IgD-negative memory B cell (primary cell): ENCODE data around the gene UBXN2A. TPM values are rescaled to one million over a fixed set of nuclear protein-coding genes. Genes with fewer than 3 reads are reported as not detected.
"Not testable (repeated sequence)": the region's sequence is repeated elsewhere in the genome, so short reads cannot be mapped to it uniquely, and the experiment has no call there.

ENCODE experiments used
- H3K27ac Mint-ChIP-seq, 3 donors: one replicate each; pipeline ENCODE4 v1.8.0; 2020 to 2022; ENCODE audit warnings: mild to moderate bottlenecking in 3 of 3, mixed read lengths in 3 of 3, moderate library complexity in 1 of 3
- H3K27me3 Mint-ChIP-seq: one replicate; pipeline ENCODE4 v1.8.0; 2021; ENCODE audit warnings: mixed read lengths
- H3K36me3 Mint-ChIP-seq: one replicate; pipeline ENCODE4 v1.8.0; 2020; ENCODE audit warnings: mild to moderate bottlenecking, mixed read lengths
- H3K4me1 Mint-ChIP-seq, 3 donors: one replicate each; pipeline ENCODE4 v1.8.0; 2020 to 2022; ENCODE audit warnings: mixed read lengths in 3 of 3, mild to moderate bottlenecking in 1 of 3
- H3K4me3 Mint-ChIP-seq, 4 donors: one replicate each; pipeline ENCODE4 v1.8.0; 2020 to 2022; ENCODE audit warnings: mild to moderate bottlenecking in 4 of 4, mixed read lengths in 4 of 4, moderate library complexity in 3 of 4
- H3K9me3 Mint-ChIP-seq, 3 donors: one replicate each; pipeline ENCODE4 v1.8.0; 2020 to 2021; ENCODE audit warnings: mixed read lengths in 3 of 3, mild to moderate bottlenecking in 1 of 3
- polyA plus RNA-seq: library from polyadenylated mRNA; unstranded; fragments of 300-500 nt; fragmentation: Illumina TruSeq; gene quantifications from one replicate; pipeline ENCODE4 v1.2.3, GENCODE V29; 2021

Gene UBXN2A
- polyA plus RNA-seq, 1 donor from 2014 or later, result 16.6 TPM

DNA sequence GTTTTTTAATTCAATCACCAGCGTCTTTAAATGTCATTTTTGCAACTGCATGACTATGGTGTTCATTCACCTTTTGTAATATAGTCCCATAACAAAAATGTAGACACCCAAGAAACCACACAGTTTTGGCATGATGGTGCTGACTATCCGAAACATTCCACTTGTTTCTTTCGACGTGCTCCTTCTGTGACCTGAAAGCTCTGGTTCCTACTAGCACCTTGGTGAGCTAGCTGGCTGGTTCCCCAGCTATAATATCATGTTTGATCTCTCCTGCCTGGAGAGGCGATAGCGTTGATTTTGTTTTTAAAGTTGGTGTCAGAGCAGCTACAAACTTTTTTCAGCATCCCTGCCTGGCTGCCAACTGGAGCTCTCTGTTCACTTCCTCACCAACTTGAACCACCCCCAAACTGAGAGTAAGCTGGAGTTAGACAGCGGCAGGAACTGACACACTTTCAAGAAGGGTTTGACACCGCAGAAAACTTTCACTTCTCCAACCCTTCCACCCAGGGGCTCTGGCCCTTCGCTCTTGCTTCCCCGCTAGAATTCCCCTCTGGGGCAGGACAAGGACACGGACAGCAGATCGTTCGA is 14.5 kb upstream of the UBXN2A start:
- Mint-ChIP-seq H3K27me3 (no peaks in the 10 kb centered on the region), H3K4me3 (peak overlapping the region; percentile 97 to 99 (median 98)), H3K9me3 (no peaks in the 10 kb centered on the region), H3K4me1 (peaks cover 38 to 53% (median 39%) of the 10 kb centered on the region in 3 donors), H3K27ac (peak overlapping the region; percentile 97 to 100 (median 97)), H3K36me3 (peaks cover 2% of the 10 kb centered on the region)

DNA sequence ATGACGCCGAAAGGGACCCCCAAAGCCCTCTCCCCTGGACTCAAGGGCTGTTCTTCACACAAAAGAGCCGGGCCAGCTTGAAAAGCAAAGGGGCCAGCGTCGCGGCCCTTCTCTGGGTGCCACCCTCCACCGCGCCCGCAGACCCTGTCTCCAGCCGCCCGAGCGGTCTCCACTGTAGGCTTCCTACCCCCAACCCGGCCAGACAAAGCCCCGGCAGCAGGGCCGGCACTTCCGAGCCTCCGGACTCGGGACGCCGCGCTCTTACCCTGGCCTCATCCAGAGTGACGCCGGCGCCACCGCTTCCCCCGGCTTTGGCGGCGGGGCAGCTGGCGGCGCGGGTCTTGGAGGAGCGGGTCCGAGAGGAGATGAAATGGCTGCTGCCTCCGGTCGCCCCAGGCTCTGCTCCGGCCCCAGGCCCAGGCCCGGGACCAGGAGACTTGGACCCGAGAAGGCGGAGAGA is 13.9 kb upstream of the UBXN2A start:
- H3K4me3 Mint-ChIP-seq, result peak overlapping the region; percentile 97 to 99 (median 98)
- H3K27me3 Mint-ChIP-seq, result no peaks in the 10 kb centered on the region
- H3K4me1 Mint-ChIP-seq, result peaks cover 38 to 52% (median 39%) of the 10 kb centered on the region in 3 donors
- no peaks in the 10 kb centered on the region for H3K9me3 Mint-ChIP-seq
- peaks cover 4% of the 10 kb centered on the region for H3K36me3 Mint-ChIP-seq
- H3K27ac Mint-ChIP-seq, result peak overlapping the region; percentile 97 to 100 (median 97)

DNA sequence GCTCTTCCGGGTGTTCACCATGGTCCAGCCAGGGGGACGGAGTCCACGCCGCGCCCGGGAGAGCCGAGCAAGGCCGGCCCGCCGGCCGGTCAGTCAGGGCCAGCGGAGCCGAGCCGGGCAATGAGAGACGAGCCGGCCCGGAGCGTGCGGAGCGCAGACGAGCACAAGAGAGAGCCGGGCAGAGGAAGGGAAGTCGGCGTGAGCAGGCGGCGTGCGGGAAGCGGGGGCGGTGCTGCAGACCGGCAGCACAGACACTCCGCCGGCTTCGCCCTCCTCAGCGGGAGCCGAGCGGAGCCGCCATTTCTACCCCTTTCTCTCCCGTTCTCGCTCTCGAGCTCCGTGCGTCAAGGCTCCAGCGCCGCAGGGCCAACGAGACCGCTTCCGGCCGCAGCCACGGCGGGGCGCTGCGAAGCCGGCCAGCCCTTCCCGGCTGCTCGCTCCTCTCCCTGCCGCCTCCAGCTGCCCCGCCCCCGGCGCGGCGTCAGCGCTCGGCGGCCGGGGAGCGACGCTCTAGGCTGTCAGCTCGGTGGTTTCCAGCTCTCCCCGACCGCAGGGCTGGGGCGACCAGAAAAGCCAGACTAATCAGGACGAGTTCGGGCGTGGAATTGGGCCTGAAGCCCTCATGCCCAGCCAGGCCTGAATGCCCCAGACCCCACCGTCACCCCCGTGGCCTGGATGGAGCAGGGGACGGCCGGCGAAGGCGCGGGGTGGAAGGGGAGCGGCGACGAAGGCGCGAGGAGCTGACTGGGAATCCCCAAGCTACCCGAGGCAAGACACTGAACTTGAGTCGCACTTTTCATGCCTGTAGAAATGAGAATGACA is 13.3 kb upstream of the UBXN2A start, which contains the start of gene ATAD2B:
Gene ATAD2B, minus strand, starts transcription at position 374 of the 822 bp plus-strand sequence. Its CDS starts 353 bp downstream, at position 21.
- Mint-ChIP-seq H3K4me1 (peaks cover 38 to 46% (median 39%) of the 10 kb centered on the region in 3 donors), H3K4me3 (peak within 1 kb of the TSS; percentile 97 to 99 (median 98)), H3K36me3 (peaks cover 5% of the 10 kb centered on the region), H3K9me3 (no peaks in the 10 kb centered on the region), H3K27ac (peak within 1 kb of the TSS; percentile 97 to 100 (median 97)), H3K27me3 (no peaks in the 10 kb centered on the region)

DNA sequence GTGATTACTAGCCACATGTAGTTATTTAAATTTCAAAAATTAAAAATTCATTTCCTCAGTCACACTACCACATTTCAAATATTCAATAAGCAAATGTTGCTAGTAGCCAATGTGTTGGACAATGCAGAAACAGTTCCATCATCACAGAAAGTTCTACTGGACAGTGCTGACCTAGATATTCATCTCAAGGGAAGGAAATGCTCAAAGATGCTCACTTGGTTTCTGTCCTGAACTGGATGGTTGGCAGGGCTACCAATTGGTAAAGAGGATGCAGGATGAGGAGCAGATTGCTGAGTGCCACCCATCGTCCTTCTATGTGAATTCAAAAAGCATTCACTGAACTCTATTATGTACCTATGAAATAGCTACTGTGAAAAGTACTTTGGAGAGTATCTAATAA is 6.0 kb upstream of the UBXN2A start:
- Mint-ChIP-seq H3K27me3 (peaks cover 2% of the 10 kb centered on the region), H3K4me3 (peak overlapping the region in 1 of 4 donors; percentile 45), H3K27ac (no peak overlapping the region), H3K9me3 (no peaks in the 10 kb centered on the region), H3K4me1 (peaks cover 3 to 7% (median 5%) of the 10 kb centered on the region in 3 donors), H3K36me3 (peaks cover 3% of the 10 kb centered on the region)

DNA sequence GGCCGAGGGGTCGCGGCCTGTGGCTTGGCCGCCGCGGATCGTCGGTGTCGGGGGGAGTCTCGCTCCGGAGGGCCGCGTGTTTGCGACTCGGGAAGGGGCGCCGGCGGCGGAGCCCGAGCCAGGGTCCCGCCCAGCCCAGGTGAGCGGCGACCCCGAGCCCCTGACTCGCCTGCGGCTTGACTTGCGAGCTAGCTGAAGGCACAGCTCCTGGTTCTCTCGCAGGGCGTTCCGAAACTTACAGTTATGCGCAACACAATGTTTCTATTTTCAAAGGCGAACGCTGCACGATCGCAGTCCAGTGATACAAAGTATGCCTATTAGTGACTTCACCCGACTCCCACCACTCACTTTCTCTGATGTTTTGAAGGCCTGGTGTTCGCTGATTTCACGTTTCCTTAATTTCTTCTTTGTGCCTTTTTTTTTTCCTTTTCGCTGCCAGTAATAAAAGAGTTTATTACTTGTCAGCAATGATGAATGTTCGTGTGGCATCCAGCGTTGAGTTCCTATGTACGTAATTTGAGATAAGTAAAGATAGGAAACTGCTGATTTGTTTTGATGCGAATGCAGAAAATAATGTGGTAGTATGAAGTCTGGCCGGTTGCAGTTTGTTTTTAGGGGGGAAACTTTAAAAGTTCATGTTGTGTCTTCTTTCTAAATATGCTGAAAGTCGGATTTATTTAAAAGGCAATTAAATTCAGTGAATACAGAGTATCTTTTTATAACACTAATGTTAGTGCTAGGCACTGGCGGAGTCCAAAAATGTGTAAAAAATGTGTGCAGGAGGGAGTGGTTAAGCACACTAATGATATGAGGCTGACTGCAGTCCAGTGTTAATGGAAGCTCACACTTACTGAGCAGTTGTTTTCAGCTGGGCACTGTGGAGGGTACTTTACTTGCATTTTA is 706 bp downstream of the UBXN2A start:
- peaks cover 4% of the 10 kb centered on the region for H3K36me3 Mint-ChIP-seq
- peak overlapping the region; percentile 14 to 72 (median 60) for H3K27ac Mint-ChIP-seq
- peaks cover 5% of the 10 kb centered on the region for H3K27me3 Mint-ChIP-seq
- peak overlapping the region; percentile 88 to 93 (median 90) for H3K4me3 Mint-ChIP-seq
- H3K9me3 Mint-ChIP-seq, result no peaks in the 10 kb centered on the region
- H3K4me1 Mint-ChIP-seq, result peaks cover 18 to 21% (median 19%) of the 10 kb centered on the region in 3 donors

DNA sequence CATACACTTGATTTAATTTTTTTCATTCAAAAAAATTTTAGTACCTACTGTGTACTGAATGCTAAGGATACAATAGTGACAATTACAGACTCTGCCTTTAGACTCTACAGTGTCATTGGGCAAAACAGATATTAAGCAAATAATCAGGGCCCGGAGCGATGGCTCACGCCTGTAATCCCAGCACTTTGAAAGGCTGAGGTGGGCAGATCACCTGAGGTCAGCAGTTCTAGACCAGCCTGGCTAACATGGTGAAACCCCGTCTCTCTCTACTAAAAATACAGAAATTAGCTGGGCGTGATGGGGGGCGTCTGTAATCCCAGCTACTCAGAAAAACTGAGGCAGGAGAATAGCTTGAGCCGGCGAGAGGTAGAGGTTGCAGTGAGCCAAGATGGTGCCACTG is 1.4 kb downstream of the UBXN2A start:
- peaks cover 17 to 21% (median 18%) of the 10 kb centered on the region in 3 donors for H3K4me1 Mint-ChIP-seq
- peaks cover 5% of the 10 kb centered on the region for H3K27me3 Mint-ChIP-seq
- H3K36me3 Mint-ChIP-seq, result peaks cover 4% of the 10 kb centered on the region
- H3K27ac Mint-ChIP-seq, result no peak overlapping the region
- no peaks in the 10 kb centered on the region for H3K9me3 Mint-ChIP-seq
- H3K4me3 Mint-ChIP-seq, result peak overlapping the region in 3 of 4 donors; percentile 38 to 90 (median 46)

DNA sequence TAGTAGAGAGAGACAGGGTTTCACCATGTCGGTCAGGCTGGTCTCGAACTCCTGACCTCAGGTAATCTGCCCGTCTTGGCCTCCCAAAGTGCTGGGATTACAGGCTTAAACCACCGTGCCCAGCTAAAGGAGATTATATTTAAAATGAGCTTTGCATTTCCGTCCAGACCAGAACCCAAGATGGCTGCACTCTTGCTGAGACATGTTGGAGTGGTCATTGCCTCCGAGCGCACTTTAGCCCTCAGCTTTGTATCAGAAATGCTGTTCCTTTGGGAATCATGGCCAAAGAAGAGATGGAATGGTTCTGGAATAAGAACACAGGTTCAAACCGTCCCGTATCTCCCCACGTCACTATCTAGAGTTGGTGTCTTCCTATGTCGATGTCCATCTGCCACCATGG is 3.4 kb downstream of the UBXN2A start:
- H3K4me1 Mint-ChIP-seq, result peaks cover 18 to 26% (median 21%) of the 10 kb centered on the region in 3 donors
- peaks cover 5% of the 10 kb centered on the region for H3K27me3 Mint-ChIP-seq
- peaks cover 4% of the 10 kb centered on the region for H3K36me3 Mint-ChIP-seq
- H3K4me3 Mint-ChIP-seq, result peak overlapping the region in 1 of 4 donors; percentile 83
- H3K27ac Mint-ChIP-seq, result no peak overlapping the region
- no peaks in the 10 kb centered on the region for H3K9me3 Mint-ChIP-seq

DNA sequence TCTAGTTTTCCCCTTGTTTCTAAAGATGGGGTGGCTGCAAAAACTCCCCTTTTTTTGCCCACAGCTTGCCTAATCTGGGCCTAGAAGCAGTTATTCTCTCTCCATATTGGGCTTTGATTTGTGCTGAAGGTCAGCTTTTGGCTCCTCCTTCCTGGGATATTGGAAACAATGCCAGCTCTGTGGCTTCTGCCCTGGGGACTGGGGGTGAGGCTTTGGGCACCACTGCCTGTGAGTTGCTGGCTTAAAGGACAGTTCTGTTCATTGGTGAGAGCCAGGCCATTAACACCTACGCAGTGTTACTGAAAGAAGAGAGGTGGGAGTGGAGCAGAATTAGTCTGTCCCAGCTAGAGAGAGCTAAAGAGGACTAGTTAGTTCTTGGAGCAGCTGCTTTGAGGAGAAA is 4.3 kb downstream of the UBXN2A start:
- Mint-ChIP-seq H3K9me3 (no peaks in the 10 kb centered on the region), H3K27ac (peak overlapping the region in 2 of 3 donors; percentile 3 to 26), H3K27me3 (no peaks in the 10 kb centered on the region), H3K36me3 (peaks cover 4% of the 10 kb centered on the region), H3K4me3 (peak overlapping the region in 1 of 4 donors; percentile 83), H3K4me1 (peaks cover 11 to 21% (median 12%) of the 10 kb centered on the region in 3 donors)

DNA sequence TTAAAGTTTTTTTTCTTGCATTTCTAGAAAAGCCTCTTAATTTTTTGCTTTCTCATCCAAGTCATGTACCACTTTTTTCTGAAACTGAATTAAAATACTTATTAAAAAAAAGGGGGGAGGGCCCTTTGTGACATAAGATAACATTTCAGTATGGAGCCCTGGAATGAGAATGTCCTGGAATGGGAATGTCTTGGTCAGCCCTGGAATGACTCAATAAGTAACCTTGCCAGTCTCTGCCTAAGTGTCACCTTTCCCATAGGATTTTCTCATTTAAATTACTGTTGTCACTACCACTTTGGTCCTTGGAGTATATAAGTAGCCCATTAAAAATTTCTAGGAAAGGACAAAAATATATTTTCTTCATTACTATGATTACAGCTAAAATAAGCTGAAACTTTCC is 4.7 kb downstream of the UBXN2A start:
- Mint-ChIP-seq H3K4me1 (peaks cover 10 to 21% (median 12%) of the 10 kb centered on the region in 3 donors), H3K36me3 (peaks cover 4% of the 10 kb centered on the region), H3K9me3 (no peaks in the 10 kb centered on the region), H3K27ac (no peak overlapping the region), H3K27me3 (no peaks in the 10 kb centered on the region), H3K4me3 (no peak overlapping the region)

DNA sequence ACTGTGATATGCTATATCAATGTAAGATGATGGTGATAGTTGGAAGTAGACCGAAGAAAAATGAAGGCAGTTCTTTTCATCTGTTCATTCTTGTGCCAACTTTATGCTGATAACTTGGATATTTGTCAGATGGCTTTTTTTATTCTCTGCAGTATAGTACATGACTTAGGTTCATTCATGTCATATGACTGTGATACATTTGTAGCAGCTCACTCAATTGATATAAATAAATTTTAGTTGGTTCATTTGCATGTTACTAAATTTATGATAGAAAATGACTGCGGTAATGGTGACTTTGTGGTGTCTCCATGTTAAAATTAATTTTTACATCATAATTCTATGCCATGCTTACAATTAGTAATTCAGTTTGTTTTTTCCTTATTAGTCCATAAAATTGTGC is 7.1 kb downstream of the UBXN2A start:
- no peaks in the 10 kb centered on the region for H3K9me3 Mint-ChIP-seq
- no peak overlapping the region for H3K27ac Mint-ChIP-seq
- no peak overlapping the region for H3K4me3 Mint-ChIP-seq
- no peaks in the 10 kb centered on the region for H3K27me3 Mint-ChIP-seq
- H3K36me3 Mint-ChIP-seq, result peaks cover 4% of the 10 kb centered on the region
- peaks cover 0 to 15% (median 6%) of the 10 kb centered on the region in 3 donors for H3K4me1 Mint-ChIP-seq

DNA sequence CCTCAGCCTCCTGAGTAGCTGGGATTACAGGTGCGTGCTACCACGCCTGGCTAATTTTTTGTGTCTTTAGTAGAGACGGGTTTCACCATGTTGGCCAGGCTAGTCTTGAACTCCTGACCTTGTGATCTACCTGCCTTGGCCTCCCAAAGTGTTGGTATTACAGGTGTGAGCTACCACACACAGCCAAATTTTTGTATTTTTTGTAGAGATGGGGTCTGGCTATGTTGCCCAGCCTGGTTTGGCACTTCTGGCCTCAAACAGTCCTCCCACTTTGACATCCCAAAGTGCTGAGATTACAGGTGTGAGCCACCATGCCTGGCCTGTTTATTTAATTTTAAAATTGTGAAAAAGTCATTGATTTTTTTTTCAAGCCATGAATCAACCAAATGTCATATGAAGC is 12.3 kb downstream of the UBXN2A start:
- H3K4me3 Mint-ChIP-seq, H3K4me1 Mint-ChIP-seq, H3K9me3 Mint-ChIP-seq, H3K36me3 Mint-ChIP-seq, H3K27me3 Mint-ChIP-seq, H3K27ac Mint-ChIP-seq: not testable (repeated sequence)

DNA sequence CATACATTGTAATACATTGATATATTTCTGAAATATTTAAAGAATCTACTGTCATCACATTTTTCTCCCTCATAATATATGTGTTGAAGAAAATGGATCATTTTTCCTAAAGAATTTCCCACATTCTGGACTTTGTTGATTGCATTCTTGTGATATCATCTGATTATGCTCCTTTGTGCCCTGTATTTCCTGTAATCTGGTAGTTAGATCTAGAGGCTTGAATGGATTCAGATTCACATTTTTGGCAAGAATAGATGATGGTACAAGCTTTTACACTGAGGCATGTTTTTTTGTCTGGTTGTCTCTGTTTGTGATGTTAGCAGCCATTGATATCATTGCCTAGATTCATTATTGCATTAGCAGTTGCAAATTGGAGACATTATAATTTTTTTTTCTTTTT is 13.4 kb downstream of the UBXN2A start:
- H3K27ac Mint-ChIP-seq, result peak overlapping the region in 1 of 3 donors; percentile 62
- H3K36me3 Mint-ChIP-seq, result peaks cover 3% of the 10 kb centered on the region
- no peak overlapping the region for H3K4me3 Mint-ChIP-seq
- H3K9me3 Mint-ChIP-seq, result no peaks in the 10 kb centered on the region
- no peaks in the 10 kb centered on the region for H3K27me3 Mint-ChIP-seq
- peaks cover 0 to 5% (median 5%) of the 10 kb centered on the region in 3 donors for H3K4me1 Mint-ChIP-seq

DNA sequence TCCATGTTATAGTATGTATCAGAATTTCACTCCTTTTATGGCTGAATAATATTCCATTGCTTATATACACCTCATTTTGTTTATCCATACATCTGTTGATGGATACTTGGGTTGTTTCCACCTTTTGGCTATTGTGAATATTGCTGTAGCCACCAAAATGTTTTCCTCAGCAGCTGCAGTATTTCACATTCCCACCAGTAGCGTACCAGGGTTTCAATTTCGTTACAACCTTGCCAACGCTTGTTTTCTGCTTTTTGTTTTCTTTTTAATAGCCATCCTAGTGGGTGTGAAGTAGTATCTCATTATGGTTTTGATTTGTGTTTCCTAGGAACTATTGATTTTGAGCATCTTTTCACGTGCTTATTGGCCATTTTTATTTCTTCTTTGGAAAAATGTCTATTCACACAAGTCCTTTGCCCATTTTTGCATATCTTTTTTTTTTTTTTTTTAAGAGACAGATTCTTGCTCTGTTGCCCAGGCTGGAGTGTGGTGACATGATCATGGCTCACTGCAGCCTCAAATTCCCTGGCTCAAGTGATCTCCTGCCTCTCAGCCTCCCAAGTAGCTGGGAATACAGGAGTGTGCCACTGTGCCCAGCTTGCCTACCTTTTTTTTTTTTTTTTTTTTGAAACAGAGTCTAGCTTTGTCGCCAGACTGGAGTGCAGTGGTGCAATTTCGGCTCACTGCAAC is 14.2 kb downstream of the UBXN2A start:
- Mint-ChIP-seq H3K27ac (peak overlapping the region in 1 of 3 donors; percentile 62), H3K4me3 (no peak overlapping the region), H3K36me3 (peaks cover 3% of the 10 kb centered on the region), H3K4me1 (peaks cover 0 to 5% (median 5%) of the 10 kb centered on the region in 3 donors), H3K9me3 (no peaks in the 10 kb centered on the region), H3K27me3 (no peaks in the 10 kb centered on the region)

DNA sequence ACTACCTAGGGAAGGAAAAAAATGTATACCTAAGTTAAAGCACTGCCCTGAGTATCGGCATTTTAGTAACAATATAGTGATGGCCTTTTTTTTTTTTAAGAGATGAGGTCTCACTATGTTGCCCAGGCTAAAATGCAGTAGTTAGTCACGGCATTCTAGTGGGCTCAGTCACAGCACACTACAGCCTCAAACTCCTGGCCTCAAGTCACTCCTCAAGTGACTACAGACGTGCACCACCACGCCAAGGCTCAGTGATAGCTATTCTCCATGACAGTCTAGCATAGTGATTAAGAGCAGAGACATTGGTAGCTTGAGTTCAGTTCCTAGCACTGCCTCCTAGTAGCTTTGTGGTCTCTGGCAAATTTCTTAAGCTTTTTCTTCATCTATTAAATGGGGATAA is 27.6 kb downstream of the UBXN2A start:
- Mint-ChIP-seq H3K9me3 (peaks cover 0 to 1% (median 0%) of the 10 kb centered on the region in 3 donors), H3K27me3 (no peaks in the 10 kb centered on the region), H3K27ac (no peak overlapping the region), H3K4me3 (no peak overlapping the region), H3K36me3 (peaks cover 9% of the 10 kb centered on the region), H3K4me1 (no peaks in the 10 kb centered on the region)
